Measurements from ENCODE around the gene NUPR1. TPM values are rescaled to one million over a fixed set of nuclear protein-coding genes. Genes with fewer than 3 reads are reported as not detected.
A peak's percentile ranks its signal among the peaks of the same experiment; 100 is the strongest.

Gene NUPR1
- total and polyA plus RNA-seq, 2 of the 13 experiments (the other 11 are each of a cell fraction or from before 2014, with no cell fraction given): 18.0 to 25.6 TPM

GRCh38 chr16:28548306-28548802, 9.6 kb upstream of the NUPR1 start:
- BruUV-seq (replicated peaks): no TSS peak
- 31% methylated on average over 14 of the region's 14 CpGs for WGBS (ENCODE audit: low lambda C conversion rate)
- Histone ChIP-seq H3K36me3 (replicated peaks in 1 of 2; ENCODE audit: control insufficient read depth in 1 of 2, insufficient read depth in 2 of 2, low read length in 2 of 2) (no peaks in the 10 kb centered on the region), H3K9ac (ENCODE audit: insufficient read depth, low read depth, low read length) (no peak overlapping the region), H2AFZ (ENCODE audit: low read length) (no peak overlapping the region), H3K4me3 (replicated peaks in 1 of 3; ENCODE audit: insufficient read depth in 1 of 3, low read depth in 2 of 3, low read length in 3 of 3) (no peak overlapping the region), H3K79me2 (ENCODE audit: insufficient read depth, low read length) (no peaks in the 10 kb centered on the region), H3K4me2 (ENCODE audit: low read depth, low read length) (no peak overlapping the region), H4K20me1 (ENCODE audit: insufficient read depth, low read length) (no peaks in the 10 kb centered on the region), H3K27ac (ENCODE audit: extremely low read length, insufficient read depth, low read length) (no peak overlapping the region), H3K27me3 (ENCODE audit: control insufficient read depth in 1 of 2, insufficient read depth in 2 of 2, low read length in 2 of 2) (peaks cover 0 to 14% of the 10 kb centered on the region in 2 experiments; a peak in 1 of 5 replicates), H3K9me3 (ENCODE audit: low read length) (no peaks in the 10 kb centered on the region), H3K4me1 (ENCODE audit: insufficient read depth, low read length) (peaks cover 33% of the 10 kb centered on the region)
- ATAC-seq (peak; percentile 53), DNase-seq (ENCODE audit: low spot score) (no peak), FAIRE-seq (no peak)
- in situ Hi-C loops (cut with HindIII; ENCODE audit: extremely low pct_ligation_motif_present, low pct_unique_long_range_greater_than_20kb) (no loop called here), intact Hi-C loops (cut with micrococcal nuclease; ENCODE audit: unreplicated experiment) (loop anchor here (2.0 to 10.0 kb wide), 2 partner anchors 66 to 272 kb away; partner anchors contain the start of gene SULT1A1)
- TF ChIP-seq CTCF (CRISPR knock-in tag; IDR thresholded peaks at IDR 0.05): peak; percentile 30; the same call in 1 of the 2 replicates
- TF ChIP-seq ZNF333 (CRISPR knock-in tag; IDR thresholded peaks at IDR 0.05; ENCODE audit: borderline replicate concordance): no peak
- TF ChIP-seq STAG1 (CRISPR knock-in tag; IDR thresholded peaks at IDR 0.05): peak; percentile 4; the same call in 1 of the 2 replicates
- TF ChIP-seq HNF1B (CRISPR knock-in tag; IDR thresholded peaks at IDR 0.05): peak; percentile 52; the same call in 1 of the 2 replicates
- TF ChIP-seq ZNF720 (CRISPR knock-in tag; IDR thresholded peaks at IDR 0.05): no peak
- TF ChIP-seq MZF1 (CRISPR knock-in tag; IDR thresholded peaks at IDR 0.05; ENCODE audit: borderline replicate concordance): no peak
- ChIA-PET POLR2A (no interaction called here), CTCF (ENCODE audit: low intra/inter-chr PET ratio, low total read pairs) (interaction anchor here (1.7 kb wide), 1 partner anchor 57 kb away, joined by 12 read pairs; the partner anchor contains the start of gene CLN3)
